Occipital lobe (tissue), 2 donors: ENCODE data around the gene FBXL5. TPM values are rescaled to one million over a fixed set of nuclear protein-coding genes. Genes with fewer than 3 reads are reported as not detected.
A peak's percentile ranks its signal among the peaks of the same experiment; 100 is the strongest.
"Not testable (repeated sequence)": the region's sequence is repeated elsewhere in the genome, so short reads cannot be mapped to it uniquely, and the experiment has no call there.

Experiments used
- DNase-seq: peaks from one replicate; lab custom pipeline; 2025; lab: John Stamatoyannopoulos, UW
- total RNA-seq: library from RNA; depleted of rRNA; stranded (reverse); fragments of >200 nt; gene quantifications from one replicate; pipeline ENCODE4 v1.2.3, GENCODE V29; 2014

The FBXL5 gene
- total RNA-seq, 1 donor from 2014 or later, result 229 TPM

DNA sequence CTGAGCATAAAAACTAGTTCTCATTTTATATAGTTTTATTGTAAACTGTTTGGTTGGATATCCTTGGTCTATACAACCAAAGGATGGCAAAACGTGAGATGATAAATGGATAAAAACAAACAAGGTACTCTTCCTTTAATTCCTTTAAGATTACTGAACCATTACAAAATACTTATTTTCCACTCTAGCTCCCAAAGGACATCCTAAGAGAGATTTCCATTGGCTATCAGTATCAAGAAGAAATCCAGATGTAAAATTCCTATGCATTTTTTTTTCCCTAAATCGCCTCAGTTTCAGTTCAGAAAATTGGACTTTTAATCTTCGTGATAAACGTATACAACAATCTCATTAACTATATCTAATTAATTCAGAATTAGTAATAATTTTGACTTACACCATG lies 2.3 kb downstream of the FBXL5 start:
- DNase-seq, result no peak

DNA sequence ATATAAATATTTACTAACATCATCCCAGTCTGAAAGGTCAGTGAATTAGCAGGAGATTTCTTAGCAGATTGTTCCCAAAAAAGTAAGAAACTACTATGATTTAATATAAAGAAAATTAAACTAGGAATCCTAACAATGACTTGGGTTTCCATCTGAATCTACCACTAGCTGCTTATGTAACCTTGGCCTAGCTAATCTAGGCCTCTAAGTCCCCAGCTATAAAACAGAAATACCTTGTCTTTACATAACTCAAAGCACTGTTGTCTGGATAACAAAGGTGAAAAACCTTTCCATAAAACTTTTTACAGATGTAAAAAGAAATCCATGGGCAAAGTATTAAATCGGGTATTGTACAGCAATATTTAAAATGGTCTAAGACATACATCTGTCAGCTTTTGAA lies 3.0 kb downstream of the FBXL5 start:
- no peak for DNase-seq

DNA sequence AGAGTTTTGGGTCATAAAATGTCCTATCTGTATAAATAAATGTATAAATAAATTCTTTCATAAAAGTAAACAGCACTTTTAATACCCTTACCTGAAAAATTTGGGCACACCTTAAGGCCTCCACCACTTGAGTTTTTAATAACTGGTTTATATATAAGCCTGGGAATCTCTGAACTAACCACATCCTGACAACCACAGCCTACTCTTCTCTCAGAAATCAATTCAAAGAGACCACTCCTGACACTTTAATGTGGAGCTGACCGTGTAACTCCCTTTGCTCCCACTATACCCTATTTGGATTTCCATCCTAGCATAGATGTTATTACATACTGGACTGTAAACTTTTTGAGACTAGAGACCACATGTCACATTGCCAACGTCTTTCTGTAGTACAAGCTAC lies 3.5 kb downstream of the FBXL5 start:
- no peak for DNase-seq

DNA sequence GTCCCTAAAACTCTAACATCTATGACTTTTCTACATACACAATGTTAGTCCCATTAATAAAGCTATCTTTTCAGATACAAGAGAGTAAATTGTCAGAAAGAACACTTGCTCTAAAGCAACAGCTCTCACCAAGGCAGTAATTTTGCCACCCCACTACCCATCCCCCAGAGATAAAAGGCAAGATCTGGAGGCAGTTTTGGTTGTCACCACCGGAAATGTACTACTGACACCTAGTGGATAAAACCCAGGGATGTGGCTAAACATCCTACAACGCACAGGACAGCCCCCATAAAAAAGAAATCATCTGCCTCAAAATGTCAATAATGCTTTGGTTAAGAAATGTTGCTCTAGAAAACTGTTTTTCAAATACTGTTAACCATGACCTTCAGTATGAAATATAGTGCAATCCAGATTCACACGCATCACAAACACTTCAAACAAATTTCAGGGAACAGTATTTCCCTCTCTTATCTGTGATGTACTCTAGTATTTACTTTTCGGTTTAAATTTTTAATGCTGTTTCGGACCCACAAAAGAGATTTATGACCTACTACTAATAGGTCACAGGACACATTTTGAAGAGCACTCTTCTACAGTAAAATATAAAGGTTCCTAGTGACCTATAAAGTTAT lies 5.1 kb downstream of the FBXL5 start:
- peak; percentile 1 for DNase-seq

DNA sequence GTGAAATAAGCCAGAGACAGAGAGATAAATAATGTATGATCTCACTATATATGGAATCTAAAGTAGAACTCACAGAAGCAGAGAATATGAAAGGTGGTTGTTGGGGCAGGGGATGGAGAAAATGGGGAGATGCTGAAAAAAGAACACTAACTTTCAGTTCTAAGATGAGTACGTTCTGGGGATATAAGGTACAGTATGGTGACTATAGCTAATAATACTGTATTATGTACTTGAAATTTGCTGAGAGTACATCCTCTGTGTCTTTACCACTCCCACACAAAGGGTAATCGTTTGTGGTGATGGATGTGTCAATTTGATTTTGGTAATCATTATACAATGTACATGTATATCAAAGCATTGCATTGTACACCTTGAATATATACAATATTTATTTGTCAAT lies 6.6 kb downstream of the FBXL5 start:
- no peak for DNase-seq

DNA sequence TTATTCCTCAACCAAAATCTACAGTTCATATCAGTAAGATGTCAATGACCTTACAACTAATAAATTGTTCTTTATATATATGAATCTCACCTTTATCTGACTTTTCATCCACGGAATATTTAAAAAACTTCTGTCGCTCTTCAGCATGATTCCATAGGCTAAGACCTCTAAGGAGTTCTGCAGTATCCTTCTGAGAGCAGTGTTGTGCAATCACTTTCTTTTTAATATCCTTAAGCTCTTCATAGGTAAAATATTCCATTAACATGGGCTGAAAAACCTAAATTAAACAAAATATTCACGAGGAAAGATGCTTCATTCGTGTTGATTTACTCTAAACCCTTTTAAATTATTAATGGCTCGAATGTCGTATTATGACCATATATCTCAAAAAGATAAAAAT lies 16.7 kb downstream of the FBXL5 start:
- DNase-seq, result no peak

DNA sequence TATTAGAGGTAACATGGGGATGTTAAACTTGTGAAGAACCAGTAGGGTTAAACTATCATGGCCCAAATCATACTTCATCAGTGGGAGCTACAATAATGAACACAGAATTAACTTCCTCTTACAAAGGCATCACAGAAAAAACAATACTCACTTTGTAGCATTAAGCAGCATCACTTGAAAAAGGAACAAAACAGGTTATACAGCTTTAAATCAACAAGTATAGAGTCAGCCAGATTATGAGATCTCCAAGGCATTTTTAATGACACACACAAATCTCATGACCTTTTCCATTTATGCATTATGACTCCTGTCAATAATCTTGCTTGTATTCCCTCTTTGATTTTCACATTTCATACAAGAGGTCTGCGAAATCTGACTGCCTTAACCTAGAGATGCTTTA lies 18.3 kb downstream of the FBXL5 start:
- no peak for DNase-seq

DNA sequence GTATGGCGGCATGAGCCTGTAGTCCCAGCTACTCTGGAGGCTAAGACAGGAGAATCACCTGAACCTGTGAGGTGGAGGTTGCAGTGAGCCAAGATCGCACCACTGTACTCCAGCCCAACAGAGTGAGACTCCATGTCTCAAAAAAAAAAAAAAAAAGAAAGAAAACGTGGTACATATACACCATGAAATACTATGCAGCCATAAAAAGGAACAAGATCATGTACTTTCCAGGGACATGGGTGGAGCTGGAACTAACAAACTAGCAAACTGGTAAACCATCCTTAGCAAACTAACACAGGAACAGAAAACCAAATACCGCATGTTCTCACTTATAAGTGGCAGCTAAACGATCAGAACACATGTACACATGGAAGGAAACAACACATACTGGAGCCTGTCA lies 37.8 kb downstream of the FBXL5 start:
- not testable (repeated sequence) for DNase-seq

DNA sequence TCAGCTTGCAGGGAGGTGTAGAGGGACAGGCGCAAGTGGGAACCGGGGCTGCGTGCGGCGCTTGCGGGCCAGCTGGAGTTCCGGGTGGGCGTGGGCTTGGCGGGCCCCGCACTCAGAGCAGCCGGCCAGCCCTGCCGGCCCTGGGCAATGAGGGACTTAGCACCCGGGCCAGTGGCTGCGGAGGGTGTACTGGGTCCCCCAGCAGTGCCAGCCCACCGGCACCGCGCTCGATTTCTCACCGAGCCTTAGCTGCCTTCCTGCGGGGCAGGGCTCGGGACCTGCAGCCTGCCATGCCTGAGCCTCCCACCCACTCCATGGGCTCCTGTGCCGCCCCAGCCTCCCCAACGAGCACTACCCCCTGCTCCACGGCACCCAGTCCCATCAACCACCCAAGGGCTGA lies 40.3 kb downstream of the FBXL5 start:
- not testable (repeated sequence) for DNase-seq

DNA sequence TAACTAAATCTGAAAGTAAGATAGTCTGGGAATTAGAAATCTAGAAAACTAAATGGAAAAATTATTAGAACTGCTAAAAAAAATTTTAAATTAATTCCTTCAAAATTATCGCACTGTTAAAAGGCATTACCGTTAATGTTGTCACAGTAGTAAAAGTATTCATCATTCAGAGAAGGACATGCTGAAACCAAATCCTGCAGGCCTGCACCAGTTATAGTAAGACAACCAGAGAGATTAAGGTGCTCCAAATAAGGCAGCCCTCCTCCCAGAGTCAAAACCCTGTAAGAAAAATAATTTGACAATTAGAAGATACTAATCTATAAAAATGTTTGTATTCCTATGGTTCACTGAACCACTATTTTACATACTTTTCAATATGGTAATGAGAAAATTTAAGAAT lies 43.0 kb downstream of the FBXL5 start:
- DNase-seq, result no peak

DNA sequence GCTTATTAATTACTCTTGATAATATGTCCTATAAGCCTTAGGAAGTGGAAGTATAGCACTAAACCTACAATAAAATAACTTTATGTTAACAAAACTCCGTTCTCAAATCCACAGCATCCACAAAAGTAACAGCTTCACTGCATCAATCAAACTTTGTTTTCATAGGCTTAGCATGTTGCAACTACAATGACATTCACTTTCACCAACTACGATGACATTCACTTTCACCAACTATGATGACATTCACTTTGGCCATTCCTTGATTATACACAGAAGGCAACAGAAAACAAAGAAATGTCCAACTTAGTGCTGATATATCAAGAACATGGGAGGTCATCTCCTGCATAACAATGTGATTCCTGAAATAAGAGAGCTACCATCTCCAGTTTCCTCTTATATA lies 44.3 kb downstream of the FBXL5 start:
- DNase-seq, result no peak

DNA sequence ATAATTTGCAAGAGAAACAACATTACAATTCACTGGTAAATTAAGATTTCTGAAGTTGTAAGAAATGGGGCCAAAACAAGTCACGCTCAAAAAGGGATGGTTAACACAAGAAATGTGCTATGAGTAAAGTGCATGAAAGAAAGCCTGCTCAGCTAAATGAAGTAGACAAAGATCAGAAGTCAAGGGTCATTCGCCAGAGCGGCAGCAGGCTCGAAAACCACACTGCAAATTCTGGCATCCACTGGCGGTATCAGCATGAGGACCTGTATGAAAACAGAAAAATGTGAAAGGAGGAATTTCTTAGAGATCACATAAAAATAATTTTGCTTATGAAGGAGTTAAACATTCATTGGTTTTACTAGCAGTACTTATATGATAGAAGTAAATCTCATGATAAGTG lies 49.6 kb downstream of the FBXL5 start:
- DNase-seq, result no peak

DNA sequence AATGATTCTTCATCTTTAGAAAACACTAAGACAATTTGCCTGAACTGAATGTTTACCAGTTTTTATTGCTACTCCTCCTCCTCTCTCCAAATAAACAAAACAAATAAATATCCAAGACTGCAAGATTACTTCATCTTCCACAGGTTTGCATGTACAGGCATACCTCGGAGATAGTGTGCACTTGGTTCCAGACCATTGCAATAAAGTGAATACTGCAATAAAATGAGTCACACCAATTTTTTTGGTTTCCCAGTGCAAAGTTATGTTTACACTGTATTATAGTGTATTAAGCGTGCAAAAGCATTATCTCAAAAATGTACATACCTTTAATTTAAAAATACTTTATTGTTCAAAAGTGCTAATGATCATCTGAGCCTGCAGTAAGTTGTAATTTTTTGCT lies 53.3 kb downstream of the FBXL5 start:
- DNase-seq, result no peak

DNA sequence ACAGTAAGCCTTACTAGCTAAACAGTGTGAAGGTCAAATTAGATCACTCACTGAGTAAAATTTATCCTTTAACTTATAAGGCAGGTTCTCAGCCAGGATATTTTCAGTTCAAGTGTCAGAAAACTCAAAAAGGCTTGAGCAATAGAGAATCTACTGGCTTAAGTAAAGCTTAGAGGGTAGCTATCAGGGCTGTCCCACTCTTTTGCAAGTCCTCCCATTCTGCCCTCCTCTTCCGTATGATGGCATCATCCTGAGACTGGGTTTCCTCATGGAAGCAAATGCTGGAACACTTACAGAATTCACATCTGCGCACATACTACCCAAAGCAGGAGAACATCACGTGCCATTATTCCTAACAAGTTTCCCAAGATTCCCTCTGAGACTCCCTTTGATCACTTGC lies 55.0 kb downstream of the FBXL5 start:
- no peak for DNase-seq

DNA sequence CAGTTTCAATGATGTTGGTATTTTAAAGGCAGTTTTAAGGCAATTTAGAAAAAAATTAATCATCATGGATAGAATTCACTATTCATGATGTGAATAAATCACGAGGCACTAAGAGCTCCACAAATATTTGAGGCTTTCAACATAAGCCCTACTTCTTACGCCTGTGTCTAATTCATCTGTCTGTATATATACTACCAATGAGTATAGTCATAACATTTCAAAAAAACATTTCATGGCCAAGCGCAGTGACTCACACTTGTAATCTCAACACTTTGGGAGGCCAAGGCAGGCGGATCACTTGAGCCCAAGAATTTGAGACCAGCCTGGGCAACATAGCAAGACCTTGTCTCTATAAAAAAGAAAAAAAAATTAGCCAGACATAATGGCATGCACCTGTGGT lies 56.5 kb downstream of the FBXL5 start:
- DNase-seq, result no peak

DNA sequence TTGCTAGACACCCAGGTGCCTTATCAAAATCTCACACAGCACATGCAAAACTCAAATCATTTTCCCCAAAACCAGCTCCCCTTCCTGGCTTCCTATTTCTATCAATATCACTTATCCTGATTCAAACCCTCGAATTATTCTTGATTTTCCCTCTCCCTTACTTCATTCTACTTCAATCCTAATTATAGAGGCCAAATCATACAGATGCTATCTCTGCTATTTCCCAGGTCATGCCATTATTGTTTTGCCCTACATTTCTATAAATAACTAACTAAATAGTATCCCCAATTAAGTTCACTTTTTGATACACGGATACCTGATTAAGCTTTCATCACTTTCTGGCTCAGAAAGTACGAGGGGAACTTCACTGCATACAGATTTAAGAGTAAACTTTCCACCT lies 62.4 kb downstream of the FBXL5 start:
- DNase-seq, result no peak

DNA sequence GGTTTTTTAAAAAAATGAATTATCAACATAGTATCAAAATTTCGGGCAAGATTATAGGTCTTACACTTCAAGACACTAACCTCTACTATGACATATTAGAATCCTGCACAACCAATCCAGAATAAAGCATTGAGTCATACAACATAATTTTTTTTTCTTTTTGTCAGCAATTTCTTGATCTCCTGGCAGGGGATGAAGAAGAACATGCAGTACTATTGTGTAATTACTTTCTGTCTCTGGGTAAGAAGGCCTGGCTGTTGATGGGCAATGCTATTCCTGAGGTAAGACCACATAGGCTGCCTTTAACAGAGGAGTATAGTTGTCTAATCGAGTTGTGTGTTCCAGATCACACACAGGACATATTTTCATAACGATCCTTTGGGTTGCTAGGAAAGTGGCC lies 67.5 kb downstream of the FBXL5 start:
- DNase-seq, result no peak

DNA sequence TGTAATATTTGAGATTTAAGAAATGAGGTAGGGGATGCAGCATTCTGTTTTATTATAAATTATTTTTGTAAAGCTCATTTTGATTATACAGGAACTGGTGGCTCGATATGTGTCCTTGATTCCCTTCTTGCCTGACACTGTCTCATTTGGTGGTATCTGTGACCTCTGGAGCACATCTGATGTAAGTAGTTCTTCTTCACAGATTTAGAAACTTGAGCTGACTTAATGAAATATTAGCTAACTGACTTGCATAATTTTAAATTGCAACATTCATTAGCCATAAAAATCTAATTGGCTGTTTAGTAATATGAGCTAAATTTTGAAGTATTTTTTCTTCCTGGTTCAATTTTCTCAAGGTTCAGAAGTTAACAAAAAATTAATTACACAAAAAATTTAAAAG lies 69.1 kb downstream of the FBXL5 start:
- no peak for DNase-seq

DNA sequence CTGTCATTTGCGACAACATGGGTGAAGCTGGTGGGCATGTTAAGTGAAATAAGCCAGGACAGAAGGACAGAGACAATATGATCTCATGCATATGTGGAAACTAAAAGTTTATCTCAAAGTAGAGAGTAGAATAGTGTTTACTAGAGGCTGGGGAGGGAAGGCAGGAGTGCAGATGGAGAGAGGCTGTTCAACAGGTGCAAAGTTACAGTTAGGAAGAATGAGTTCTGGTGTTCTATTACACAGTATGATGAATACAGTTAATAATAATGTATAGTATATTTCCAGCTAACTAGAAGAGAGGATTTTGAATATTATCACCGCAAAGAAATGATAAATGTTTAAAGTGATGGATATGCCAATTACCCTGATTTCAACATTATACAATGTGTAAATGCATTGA lies 69.8 kb downstream of the FBXL5 start:
- DNase-seq, result no peak

DNA sequence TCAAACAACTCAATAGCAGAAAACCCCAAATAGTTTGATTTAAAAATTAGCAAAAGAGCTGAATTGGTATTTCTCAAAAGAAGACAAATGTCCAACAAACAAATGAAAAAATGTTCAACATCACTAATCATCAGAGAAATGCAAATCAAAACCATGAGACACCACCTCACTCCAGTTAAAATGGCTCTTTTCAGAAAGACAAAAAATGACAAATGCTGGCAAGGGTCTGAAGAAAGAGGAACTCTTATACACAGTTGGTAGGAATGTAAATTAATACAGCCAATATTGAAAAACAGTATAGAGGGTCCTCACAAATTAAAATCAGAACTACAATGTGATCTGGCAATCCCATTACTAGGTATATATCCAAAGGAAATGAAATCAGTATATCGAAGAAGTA lies 70.4 kb downstream of the FBXL5 start:
- no peak for DNase-seq

DNA sequence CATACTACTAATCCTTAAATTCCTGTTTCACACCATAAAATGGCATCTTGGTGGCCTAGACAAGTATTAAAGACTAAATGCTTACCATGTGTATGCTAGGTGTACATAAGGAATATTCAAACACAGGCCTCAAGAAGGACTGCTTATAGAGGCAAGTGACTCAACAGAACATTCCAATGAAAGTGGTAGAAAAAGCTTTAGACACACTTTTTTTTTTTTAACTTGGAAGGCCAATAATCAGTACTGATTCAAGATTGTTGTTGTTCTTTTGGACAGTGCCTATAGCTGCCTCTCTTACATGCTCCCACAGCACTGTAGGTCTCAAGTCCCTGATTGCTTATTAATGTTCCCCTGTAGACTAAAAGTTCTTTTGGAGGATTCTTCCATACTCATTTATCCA lies 77.6 kb downstream of the FBXL5 start:
- DNase-seq, result no peak

DNA sequence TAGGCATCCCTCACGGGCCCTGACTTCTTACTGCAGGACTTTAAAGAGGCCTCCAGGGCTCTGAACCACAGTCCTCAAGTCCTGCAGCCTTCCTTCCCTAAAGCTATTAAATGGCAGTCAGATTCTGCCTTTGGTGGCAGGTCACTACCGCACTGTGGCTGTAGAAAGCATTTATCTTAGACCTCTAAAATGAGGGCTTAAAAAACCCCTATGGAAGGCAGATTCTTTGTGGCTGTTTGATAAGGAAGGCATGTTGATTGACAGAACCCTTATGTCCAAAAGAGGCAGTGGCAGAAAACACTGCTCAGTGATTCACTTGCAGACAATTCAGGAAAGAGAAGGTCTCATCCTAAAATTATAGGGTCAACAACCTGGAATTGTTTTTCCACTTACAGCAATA lies 79.2 kb downstream of the FBXL5 start:
- DNase-seq, result no peak

DNA sequence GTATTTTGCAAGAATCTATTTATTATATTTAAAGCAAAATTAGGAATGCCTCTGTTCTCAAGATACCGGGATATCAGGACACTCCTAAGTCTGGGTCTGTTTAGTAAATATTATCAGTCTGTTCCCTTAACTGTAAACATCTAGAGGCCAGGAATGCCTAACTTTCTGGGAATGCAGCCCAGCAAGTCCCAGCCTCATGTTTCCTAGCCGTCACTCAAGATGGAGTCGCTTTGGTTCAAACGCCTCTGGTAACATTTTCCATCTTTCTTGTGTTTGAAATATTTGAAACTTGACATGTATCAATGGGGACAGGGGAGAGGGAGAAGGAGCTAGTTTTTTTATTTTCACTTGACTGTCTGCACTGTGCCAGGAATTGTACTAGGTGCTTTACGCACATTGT lies 85.4 kb downstream of the FBXL5 start:
- DNase-seq, result no peak

DNA sequence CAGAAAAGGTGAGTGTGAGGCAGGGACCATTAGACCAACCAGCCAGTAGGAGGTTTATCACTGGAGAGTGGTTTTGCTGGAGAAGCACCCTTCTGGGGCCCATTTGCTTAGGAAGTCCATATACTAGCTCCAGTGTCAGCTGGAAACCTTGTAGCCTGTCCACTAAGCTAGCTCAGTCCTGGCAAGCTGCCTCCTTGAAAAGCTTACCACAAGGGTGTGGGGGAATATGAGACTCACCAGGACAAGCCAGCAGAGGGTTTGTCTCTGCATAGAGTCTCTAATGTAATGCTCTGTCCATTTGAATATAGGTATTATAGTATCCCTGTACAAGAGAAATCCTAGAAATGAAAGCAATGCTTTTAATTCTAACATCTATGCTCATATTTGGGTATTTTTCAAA lies 86.3 kb downstream of the FBXL5 start:
- no peak for DNase-seq
